HK-2 (cell line): ENCODE data around the gene GALNS.

Experiments used
- DNase-seq: peaks from one replicate; pipeline ENCODE4 v3.0.0-alpha.2; 2018; ENCODE audit not compliant: unreplicated experiment

Gene GALNS

GRCh38 chr16:88856122-88856827 lies 472 bp downstream of the GALNS start:
- no peak for DNase-seq

- DNase-seq = no peak
These were observed 1.0 kb downstream of the GALNS start for GRCh38 chr16:88855736-88856121.

- DNase-seq = no peak
These were observed 1.6 kb downstream of the GALNS start for GRCh38 chr16:88855176-88855575.

- no peak for DNase-seq
These were observed 2.2 kb downstream of the GALNS start for GRCh38 chr16:88854306-88855111.

GRCh38 chr16:88853325-88853941 lies 3.3 kb downstream of the GALNS start:
- no peak for DNase-seq

GRCh38 chr16:88851616-88852015 lies 5.1 kb downstream of the GALNS start:
- DNase-seq = no peak

- no peak for DNase-seq
These were observed 6.1 kb downstream of the GALNS start for GRCh38 chr16:88850531-88851199.

GRCh38 chr16:88848557-88848956 lies 8.2 kb downstream of the GALNS start:
- no peak for DNase-seq

GRCh38 chr16:88847654-88848053 lies 9.1 kb downstream of the GALNS start:
- no peak for DNase-seq

- no peak for DNase-seq
These were observed 10.7 kb downstream of the GALNS start for GRCh38 chr16:88846088-88846487.

- no peak for DNase-seq
These were observed 12.2 kb downstream of the GALNS start for GRCh38 chr16:88844419-88845036.

GRCh38 chr16:88843256-88843655 lies 13.5 kb downstream of the GALNS start:
- no peak for DNase-seq

GRCh38 chr16:88842806-88843205 lies 13.9 kb downstream of the GALNS start:
- no peak for DNase-seq

- DNase-seq = no peak
These were observed 14.4 kb downstream of the GALNS start for GRCh38 chr16:88842308-88842756.

- no peak for DNase-seq
These were observed 15.0 kb downstream of the GALNS start for GRCh38 chr16:88841521-88842307.

GRCh38 chr16:88840600-88841215 lies 16.0 kb downstream of the GALNS start:
- DNase-seq = no peak

- no peak for DNase-seq
These were observed 16.8 kb downstream of the GALNS start for GRCh38 chr16:88839745-88840599.

- DNase-seq = no peak
These were observed 17.7 kb downstream of the GALNS start for GRCh38 chr16:88839026-88839529.

- no peak for DNase-seq
These were observed 18.2 kb downstream of the GALNS start for GRCh38 chr16:88838566-88838965.
